Keratinocyte (primary cell): ENCODE results near the gene CTSK. TPM values are rescaled to one million over a fixed set of nuclear protein-coding genes. Genes with fewer than 3 reads are reported as not detected.

Experiments
- DNase-seq: peaks from one replicate; pipeline ENCODE4 v3.0.0-alpha.2; 2011; ENCODE audit warnings: low read depth, missing footprints, low spot score
- FAIRE-seq: peaks from 2 replicates; lab custom pipeline; 2011; peaks lifted over from hg19 to GRCh38; lab: Jason Lieb, UNC
- H2AFZ ChIP-seq: 2 replicates; pipeline ENCODE4 v1.6.0; 2012; ENCODE audit warnings: low read length, control low read depth, inconsistent platforms; ENCODE audit not compliant: control insufficient read depth
- H3K27ac ChIP-seq: 2 replicates; pipeline ENCODE4 v1.5.1; 2011; ENCODE audit warnings: low read length; ENCODE audit not compliant: control insufficient read depth, insufficient read depth
- H3K27me3 ChIP-seq: 3 replicates; pipeline ENCODE4 v1.6.0; 2011; ENCODE audit warnings: low read length; ENCODE audit not compliant: control insufficient read depth, insufficient read depth; ENCODE audit errors: extremely low read depth
- H3K36me3 ChIP-seq, 2 experiments: 2 replicates in 1 of 2; 3 replicates in 1 of 2; pipeline ENCODE4 v1.5.1; 2011; ENCODE audit warnings: low read length in 2 of 2, mild to moderate bottlenecking in 1 of 2; ENCODE audit not compliant: control insufficient read depth in 2 of 2, insufficient read depth in 2 of 2; ENCODE audit errors: extremely low read depth in 1 of 2
- H3K4me1 ChIP-seq: 3 replicates; pipeline ENCODE4 v1.5.1; 2011; ENCODE audit warnings: low read length; ENCODE audit not compliant: control insufficient read depth, insufficient read depth; ENCODE audit errors: extremely low read depth
- H3K4me2 ChIP-seq: 3 replicates; pipeline ENCODE4 v1.6.0; 2011; ENCODE audit warnings: low read depth, low read length; ENCODE audit not compliant: control insufficient read depth, insufficient read depth; ENCODE audit errors: extremely low read depth
- H3K4me3 ChIP-seq, 3 experiments: fragments of 200-600 bp in 1 of 3; sonication (generic) in 1 of 3; 2 replicates in 2 of 3; 3 replicates in 1 of 3; pipeline ENCODE4 v1.5.1; 2011 to 2016; ENCODE audit warnings: low read length in 3 of 3, mild to moderate bottlenecking in 3 of 3, control low read depth in 2 of 3, inconsistent platforms in 1 of 3, low read depth in 1 of 3, mixed read lengths in 1 of 3, mixed run types in 1 of 3, moderate library complexity in 1 of 3; ENCODE audit not compliant: control insufficient read depth in 2 of 3, insufficient read depth in 2 of 3; ENCODE audit errors: extremely low read depth in 1 of 3
- H3K79me2 ChIP-seq: 2 replicates; pipeline ENCODE4 v1.6.0; 2012; ENCODE audit warnings: low read length; ENCODE audit not compliant: control insufficient read depth, insufficient read depth
- H3K9ac ChIP-seq: 3 replicates; pipeline ENCODE4 v1.6.0; 2011; ENCODE audit warnings: low read length; ENCODE audit not compliant: control insufficient read depth, insufficient read depth; ENCODE audit errors: extremely low read depth
- H3K9me1 ChIP-seq: 3 replicates; pipeline ENCODE4 v1.6.0; 2011; ENCODE audit warnings: low read length; ENCODE audit not compliant: control insufficient read depth, insufficient read depth; ENCODE audit errors: extremely low read depth
- H3K9me3 ChIP-seq: 2 replicates; pipeline ENCODE4 v1.5.1; 2012; ENCODE audit warnings: low read depth, low read length; ENCODE audit not compliant: control insufficient read depth
- H4K20me1 ChIP-seq: 3 replicates; pipeline ENCODE4 v1.6.0; 2011; ENCODE audit warnings: low read length; ENCODE audit not compliant: control insufficient read depth, insufficient read depth; ENCODE audit errors: extremely low read depth
- CTCF ChIP-seq, 3 experiments: IDR thresholded peaks in 1 of 3; conservative IDR thresholded peaks in 1 of 3; optimal IDR thresholded peaks in 1 of 3; 2 replicates in 2 of 3; 3 replicates in 1 of 3; pipeline versions ENCODE3 to v1.5.1; 2011; ENCODE audit warnings: low read length in 3 of 3, mild to moderate bottlenecking in 3 of 3, moderate library complexity in 2 of 3, control low read depth in 1 of 3, inconsistent platforms in 1 of 3; ENCODE audit not compliant: insufficient read depth in 2 of 3; ENCODE audit errors: extremely low read depth in 1 of 3
- EZH2 ChIP-seq: IDR thresholded peaks from one replicate; pipeline ENCODE4 v1.6.1; 2012; ENCODE audit warnings: inconsistent platforms, mild to moderate bottlenecking, low read length, moderate library complexity
- dilution Hi-C: fragments of 300-500 bp; cut with MboI; formaldehyde crosslinking; loops from one replicate; pipeline ENCODE4 v1.7.0; 2020; ENCODE audit warnings: low sequenced_read_pairs; ENCODE audit not compliant: extremely low pct_ligation_motif_present
- polyA plus RNA-seq, 5 experiments: library from polyadenylated mRNA; depleted of rRNA in 3 of 5; stranded (reverse) in 3 of 5; stranded (forward) in 1 of 5; unstranded in 1 of 5; fragments of >200 nt; gene quantifications; 1 replicate in 1 of 5; 2 replicates in 3 of 5; 3 replicates in 1 of 5; pipeline versions ENCODE4 v1.2.1 to v1.2.3, GENCODE V29; 2011 to 2012; ENCODE audit warnings: missing spikeins in 2 of 5, low read depth in 1 of 5, low replicate concordance in 1 of 5

The CTSK gene
- polyA plus RNA-seq, 1 donor (not counting 4 experiments of a cell fraction or from before 2014, with no cell fraction given): 40.5 TPM

GRCh38 chr1:150846473-150847146 lies 38.5 kb upstream of the CTSK start:
- Histone ChIP-seq H3K27me3 (no peaks in the 10 kb centered on the region), H3K9me3 (no peaks in the 10 kb centered on the region), H3K36me3 (peaks cover 0 to 3% of the 10 kb centered on the region in 2 experiments), H3K27ac (no peak overlapping the region), H3K4me2 (no peak overlapping the region), H3K4me3 (no peak overlapping the region), H3K9ac (no peak overlapping the region), H3K4me1 (no peaks in the 10 kb centered on the region), H2AFZ (no peak overlapping the region), H3K79me2 (no peaks in the 10 kb centered on the region), H4K20me1 (no peaks in the 10 kb centered on the region), H3K9me1 (no peaks in the 10 kb centered on the region)
- no peak for TF ChIP-seq EZH2
- no peak for TF ChIP-seq CTCF (optimal IDR thresholded peaks at IDR 0.05 in 1 of 3, IDR thresholded peaks at IDR 0.05 in 1 of 3, conservative IDR thresholded peaks at IDR 0.05 in 1 of 3; ENCODE audit: extremely low read depth in 1 of 3, insufficient read depth in 2 of 3, low read length in 3 of 3)
- FAIRE-seq: no peak
- dilution Hi-C loops: no loop called here
- no peak for DNase-seq

DNA sequence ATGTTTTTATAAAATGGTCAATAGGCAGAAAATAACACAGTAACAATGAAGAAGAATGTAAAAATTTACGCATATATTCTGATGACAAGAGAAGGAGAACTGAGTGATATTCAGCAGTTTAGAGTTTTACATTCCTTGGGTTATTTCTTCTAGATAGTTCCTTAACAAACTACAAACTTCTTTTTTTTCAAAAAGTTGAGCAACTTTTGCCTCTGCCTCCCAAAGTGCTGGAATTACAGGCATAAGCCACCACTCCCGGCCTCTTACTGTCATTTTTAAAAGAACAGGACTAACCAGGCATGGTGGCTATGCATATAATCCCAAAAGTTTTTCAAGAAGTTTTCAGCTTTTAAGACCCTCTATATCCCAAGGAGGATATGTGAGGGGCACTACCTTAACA lies 35.4 kb upstream of the CTSK start:
- H2AFZ ChIP-seq: no peak overlapping the region
- TF ChIP-seq EZH2: no peak
- no peak for TF ChIP-seq CTCF (optimal IDR thresholded peaks at IDR 0.05 in 1 of 3, IDR thresholded peaks at IDR 0.05 in 1 of 3, conservative IDR thresholded peaks at IDR 0.05 in 1 of 3; ENCODE audit: extremely low read depth in 1 of 3, insufficient read depth in 2 of 3, low read length in 3 of 3)
- H3K9ac ChIP-seq: no peak overlapping the region
- H3K4me1 ChIP-seq: no peaks in the 10 kb centered on the region
- no peaks in the 10 kb centered on the region for H3K9me3 ChIP-seq
- no peak overlapping the region for H3K27ac ChIP-seq
- no peak overlapping the region for H3K4me3 ChIP-seq
- no peaks in the 10 kb centered on the region for H3K79me2 ChIP-seq
- dilution Hi-C loops: no loop called here
- no peak overlapping the region for H3K4me2 ChIP-seq
- no peaks in the 10 kb centered on the region for H4K20me1 ChIP-seq
- no peaks in the 10 kb centered on the region for H3K27me3 ChIP-seq
- H3K36me3 ChIP-seq: peaks cover 0 to 10% of the 10 kb centered on the region in 2 experiments
- H3K9me1 ChIP-seq: no peaks in the 10 kb centered on the region
- no peak for FAIRE-seq
- no peak for DNase-seq
